SKM-1 (cell line): ENCODE measurements around the gene GALNT17.
"Not testable (repeated sequence)": the region's sequence is repeated elsewhere in the genome, so short reads cannot be mapped to it uniquely, and the experiment has no call there.

ENCODE experiments used
- DNase-seq: peaks from one replicate; lab custom pipeline; 2025; ENCODE audit not compliant: unreplicated experiment; lab: John Stamatoyannopoulos, UW

The GALNT17 gene

GRCh38 chr7:71721742-71722141 lies 589.8 kb downstream of the GALNT17 start:
- DNase-seq = no peak

- no peak for DNase-seq
These were observed 591.9 kb downstream of the GALNT17 start for GRCh38 chr7:71723859-71724258.

DNA sequence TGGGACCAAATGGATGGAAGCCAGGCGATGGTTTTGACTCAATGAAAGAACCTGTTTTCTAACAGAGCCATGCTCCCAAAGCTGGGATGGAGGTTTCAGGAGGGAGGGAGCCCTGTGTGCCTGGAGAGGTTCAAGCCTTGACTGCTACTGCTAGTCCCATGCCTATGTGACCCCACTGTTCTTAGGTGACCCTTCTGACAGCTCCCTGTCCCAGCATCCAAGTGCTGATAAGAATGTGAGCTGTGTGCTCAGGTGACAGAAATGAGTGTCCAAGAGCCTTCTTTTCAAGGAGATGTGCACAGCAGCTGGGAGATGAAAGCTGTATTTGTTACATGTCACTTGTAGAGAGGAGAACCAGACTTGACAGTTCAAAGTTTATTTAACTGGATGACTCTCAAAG lies 595.4 kb downstream of the GALNT17 start:
- no peak for DNase-seq

DNA sequence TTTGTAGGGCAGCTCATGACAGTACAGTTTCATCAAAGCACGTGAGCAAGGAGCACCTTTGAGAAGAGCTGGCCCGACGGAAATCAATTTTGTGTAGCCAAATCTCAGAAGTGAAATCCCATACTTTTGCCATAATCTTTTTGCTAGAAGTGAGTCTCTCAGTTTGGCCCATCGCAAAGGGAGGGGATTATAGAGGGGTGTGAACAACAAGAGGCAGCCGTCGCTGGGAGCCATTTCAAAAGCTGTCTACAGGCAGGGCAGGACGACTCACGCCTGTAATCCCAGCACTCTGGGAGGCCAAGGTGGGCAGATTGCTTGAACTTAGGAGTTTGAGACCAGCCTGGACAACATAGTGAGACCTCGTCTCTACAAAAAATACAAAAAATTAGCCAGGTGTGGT lies 599.8 kb downstream of the GALNT17 start:
- DNase-seq = no peak

GRCh38 chr7:71733107-71733870 lies 601.3 kb downstream of the GALNT17 start:
- peak; percentile 8 for DNase-seq

DNA sequence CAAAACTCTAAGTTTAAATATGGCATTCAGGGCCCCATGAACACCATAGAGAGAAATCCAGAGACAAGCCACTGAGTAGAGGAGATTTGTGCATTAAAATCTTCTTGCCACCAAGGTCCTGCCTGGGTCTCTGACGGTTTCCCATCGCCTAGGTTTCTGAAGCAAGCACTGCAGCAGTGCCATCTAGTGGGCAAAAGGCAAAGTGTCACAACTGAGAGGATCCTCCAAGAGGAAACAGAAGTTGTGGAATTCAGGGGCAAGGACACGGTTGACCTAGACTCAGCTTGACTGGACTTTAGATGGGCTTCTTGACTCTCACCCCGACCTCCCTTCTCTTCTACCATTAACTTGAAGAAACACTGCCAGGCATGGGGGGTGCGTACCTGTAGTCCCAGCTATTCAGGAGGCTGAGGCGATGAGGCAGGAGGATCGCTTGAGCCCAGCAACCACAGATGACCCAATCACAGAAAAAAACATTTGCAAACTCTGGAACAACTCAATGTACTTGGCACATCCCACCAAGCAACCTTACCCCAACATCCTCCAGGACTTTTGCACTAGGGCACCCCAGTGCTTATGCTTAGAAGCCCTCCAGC lies 604.1 kb downstream of the GALNT17 start:
- DNase-seq = peak; percentile 16

GRCh38 chr7:71737931-71738540 lies 606.1 kb downstream of the GALNT17 start:
- not testable (repeated sequence) for DNase-seq

- DNase-seq = no peak
These were observed 607.7 kb downstream of the GALNT17 start for GRCh38 chr7:71739520-71740173.

DNA sequence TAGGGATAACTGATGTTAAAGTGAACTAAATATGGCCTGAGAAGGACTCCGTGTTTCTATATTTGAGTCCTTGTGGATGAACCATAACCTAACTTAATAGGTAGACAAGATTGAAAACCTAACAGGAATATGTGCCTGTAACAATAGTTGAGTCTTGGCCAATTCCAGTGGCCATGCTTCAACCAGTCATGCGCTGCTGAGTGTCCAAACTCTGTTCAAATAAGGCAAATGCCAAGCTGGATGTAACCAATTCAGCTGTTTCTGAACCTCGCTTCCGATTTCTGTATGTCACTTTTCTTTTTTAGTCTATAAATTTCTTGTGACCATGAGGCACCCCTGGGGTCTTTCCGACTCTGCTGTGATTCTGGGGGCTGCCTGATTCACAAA lies 608.2 kb downstream of the GALNT17 start:
- no peak for DNase-seq

GRCh38 chr7:71746006-71746405 lies 614.1 kb downstream of the GALNT17 start:
- DNase-seq = no peak

DNA sequence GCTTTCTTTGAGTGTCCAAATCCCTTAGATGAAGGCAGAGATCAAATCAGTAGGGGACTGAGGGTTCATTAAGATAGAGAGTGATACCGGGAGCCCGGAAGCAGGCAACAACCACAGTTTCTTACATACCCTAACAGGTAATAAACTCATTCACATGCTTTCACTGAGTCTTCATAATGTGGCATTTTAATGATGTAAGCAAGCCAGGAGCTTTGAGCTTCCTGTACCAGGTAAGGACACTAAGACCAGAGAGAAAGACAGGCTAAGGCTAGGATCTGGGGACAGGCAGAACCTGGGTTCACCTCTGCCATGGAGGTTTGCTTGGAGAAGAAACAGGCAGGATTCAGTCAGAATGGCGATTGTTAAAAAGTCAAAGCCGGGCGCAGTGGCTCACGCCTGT lies 618.3 kb downstream of the GALNT17 start:
- DNase-seq = no peak

DNA sequence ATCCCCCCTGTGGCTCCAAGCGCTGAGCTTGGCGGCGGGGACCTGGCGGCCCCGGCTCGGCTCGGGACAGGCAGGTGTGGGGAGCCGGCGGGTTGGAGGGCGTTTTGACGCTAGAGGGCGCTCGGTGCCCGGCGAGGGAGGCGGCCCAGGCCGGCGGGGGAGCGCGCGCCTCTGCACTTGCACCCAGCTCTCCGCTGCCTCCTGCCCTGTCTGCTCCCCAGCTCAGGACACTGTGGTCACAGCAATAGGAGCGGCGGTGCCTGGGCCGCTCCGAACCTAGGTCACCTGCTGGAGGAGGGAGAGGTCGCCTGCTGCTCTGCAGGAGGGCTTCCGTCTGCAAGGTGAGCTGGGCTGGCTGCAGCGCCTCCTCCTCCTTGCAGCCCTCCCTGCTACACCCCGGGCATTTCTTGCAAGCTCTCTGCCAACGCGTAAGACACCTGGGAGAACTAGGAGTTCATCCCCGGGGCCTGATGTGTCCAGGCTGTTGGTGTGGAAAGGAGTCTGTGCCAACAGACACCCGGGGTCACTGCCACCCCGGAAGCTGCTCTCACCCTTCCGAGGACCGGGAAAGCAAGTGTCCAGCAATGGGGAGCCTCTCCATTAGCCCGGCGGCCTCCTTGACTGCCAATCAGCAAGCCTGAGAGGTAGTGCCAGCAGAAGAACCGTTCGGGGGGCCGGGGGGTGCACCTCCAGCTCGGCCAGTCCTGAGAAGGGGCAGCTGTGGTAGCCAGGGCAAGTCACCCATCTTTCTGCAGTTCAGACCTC lies 620.4 kb downstream of the GALNT17 start:
- no peak for DNase-seq

DNA sequence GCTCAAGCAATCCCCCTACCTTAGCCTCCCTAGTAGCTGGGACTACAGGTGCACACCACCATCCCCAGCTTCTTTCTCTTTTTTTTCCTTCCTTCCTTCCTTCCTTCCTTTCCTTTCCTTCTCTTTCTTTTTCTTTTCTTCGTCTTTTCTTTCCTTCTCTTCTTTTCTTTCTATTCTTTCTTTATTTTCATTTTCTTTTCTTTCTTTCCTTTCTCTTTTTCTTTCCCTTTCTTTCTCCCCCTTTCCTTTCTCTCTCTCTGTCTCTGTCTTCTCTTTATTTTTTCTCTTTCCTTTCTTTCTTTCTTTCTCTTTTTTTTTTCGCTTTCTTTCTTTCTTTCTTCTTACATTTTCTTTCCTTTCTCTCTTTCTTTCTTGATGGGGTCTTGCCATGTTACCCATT lies 621.3 kb downstream of the GALNT17 start:
- DNase-seq = no peak

GRCh38 chr7:71753956-71754664 lies 622.2 kb downstream of the GALNT17 start:
- DNase-seq = no peak

DNA sequence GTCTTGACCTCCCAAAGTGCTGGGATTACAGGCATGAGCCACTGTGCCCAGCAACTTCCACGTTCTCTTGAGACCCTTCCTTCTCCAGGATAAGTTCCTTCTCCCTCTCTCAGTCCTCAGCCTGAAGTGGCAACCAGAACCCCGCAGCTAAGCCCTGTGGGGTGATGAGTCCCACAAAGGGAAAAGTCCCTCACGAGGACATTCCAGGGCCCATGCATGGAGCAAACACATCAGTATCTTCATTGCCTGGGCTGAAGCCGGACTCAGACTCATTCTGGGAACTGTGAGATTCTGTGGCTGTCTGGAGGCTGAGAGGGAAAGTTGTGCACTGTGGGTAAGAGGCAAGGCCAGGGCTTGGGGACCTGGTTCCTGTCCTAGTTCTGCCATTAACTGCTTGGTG lies 622.9 kb downstream of the GALNT17 start:
- DNase-seq = no peak

DNA sequence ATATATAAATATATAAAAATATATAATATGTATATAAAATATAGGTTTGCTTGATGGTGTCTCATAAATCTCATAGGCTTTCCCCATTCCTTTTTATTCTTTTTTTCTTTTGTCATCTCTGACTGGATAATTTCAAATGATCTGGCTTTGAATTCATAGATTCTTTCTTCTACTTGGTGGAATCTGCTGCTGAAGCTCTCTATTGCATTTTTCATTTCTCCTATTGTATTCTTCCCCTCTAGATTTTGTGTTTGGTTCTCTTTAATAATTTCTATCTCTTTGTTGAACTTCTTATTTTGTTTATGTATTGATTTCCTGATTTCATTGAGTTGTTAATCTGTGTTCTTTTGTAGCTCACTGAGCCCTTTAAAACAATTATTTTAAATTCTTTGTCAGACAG lies 629.4 kb downstream of the GALNT17 start:
- DNase-seq = no peak
